NCI-H82 (cell line): Measurements from ENCODE around the gene RSPH3.
A peak's percentile ranks its signal among the peaks of the same experiment; 100 is the strongest.
"Not testable (repeated sequence)": the region's sequence is repeated elsewhere in the genome, so short reads cannot be mapped to it uniquely, and the experiment has no call there.

Experiments used
- DNase-seq: peaks from one replicate; lab custom pipeline; 2025; lab: John Stamatoyannopoulos, UW

RSPH3 gene

DNA sequence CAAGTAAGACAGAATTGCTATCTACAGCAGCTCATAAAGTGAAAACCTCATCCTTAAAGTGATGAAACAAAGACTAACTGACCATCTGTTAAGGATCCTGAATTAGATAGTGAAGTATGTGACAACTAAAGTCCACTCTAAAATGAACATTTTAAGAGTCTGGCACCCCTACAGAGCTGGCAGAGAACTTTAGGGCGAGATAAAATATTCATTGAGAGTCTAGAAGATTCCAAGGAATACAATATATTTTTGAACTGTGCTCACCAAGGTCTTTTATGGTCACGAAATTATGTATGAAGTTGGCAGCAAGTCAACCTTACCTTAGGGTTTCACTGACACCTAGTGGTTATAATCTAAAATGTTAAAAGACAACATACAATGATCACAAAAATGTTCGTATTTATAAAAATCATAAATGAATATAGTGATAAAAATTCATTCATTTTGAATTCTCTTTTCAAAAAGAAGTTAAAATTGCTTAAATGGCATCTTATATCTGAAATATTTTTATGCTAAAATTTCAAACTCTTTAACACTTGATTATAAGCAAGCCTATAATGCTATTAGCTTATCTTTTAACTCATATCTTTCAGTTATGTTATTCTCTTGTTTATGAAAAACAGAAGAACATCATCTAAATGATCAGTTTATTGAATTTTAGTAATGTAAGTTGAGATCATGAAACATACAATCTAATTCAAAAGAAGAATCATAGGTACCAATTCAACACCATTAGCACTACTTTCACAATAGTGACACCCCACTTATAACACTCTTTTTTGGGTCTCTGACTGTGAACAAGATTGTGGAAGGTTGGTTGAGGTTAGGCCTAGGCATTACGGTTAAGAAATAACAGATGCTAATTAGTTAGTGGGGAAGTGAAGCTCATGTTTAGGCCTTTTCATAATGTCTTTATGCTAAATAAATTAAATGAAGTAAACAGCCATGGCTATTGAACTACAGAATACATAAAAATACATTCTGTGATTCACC, 27.5 kb downstream of the RSPH3 start:
- peak; percentile 75 for DNase-seq

DNA sequence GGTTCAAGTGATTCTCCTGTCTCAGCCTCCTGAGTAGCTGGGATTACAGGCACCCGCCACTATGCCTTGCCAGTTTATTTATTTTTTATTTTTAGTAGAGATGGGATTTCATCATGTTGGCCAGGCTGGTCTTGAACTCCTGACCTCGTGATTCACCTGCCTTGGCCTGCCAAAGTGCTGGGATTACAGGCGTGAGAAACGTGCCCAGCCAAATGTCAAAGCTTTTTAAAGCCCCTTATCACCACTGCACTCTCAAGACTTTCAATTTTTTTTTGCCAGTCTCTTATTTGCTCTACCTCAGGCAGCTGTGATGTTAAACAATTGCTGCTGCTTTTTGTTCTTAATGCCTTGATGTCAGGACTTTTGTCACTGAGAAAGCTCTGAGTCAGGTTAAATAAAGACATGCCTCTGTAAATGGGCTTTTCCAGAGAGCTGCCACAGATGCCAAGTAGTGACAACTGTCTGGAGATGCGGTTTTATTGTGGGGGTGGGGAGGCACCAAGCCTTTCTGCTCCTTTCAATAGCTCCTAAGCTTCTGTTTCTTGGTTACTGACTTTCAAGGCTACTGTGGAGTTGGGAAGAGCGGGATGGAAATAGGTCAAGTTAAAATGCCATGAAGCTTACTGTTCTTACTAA, 29.2 kb downstream of the RSPH3 start:
- DNase-seq: peak; percentile 31

DNA sequence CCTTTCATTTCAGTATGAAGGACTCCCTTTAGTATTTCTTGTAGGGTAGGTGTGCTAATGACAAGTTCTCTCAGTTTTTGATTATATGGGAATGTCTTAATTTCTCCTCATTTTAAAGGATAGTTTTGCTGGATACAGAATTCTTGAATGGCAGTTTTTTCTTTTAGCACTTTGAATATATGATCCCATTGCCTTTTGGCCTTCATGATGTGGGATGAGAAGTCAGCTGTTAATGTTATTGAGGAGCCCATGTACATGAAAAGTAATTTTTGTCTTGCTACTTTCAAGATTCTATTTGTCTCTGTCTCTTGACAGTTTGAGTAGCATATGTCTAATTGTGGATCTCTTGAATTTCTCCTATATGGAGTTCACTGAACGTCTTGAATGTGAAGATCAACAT, 30.9 kb downstream of the RSPH3 start:
- DNase-seq: no peak

DNA sequence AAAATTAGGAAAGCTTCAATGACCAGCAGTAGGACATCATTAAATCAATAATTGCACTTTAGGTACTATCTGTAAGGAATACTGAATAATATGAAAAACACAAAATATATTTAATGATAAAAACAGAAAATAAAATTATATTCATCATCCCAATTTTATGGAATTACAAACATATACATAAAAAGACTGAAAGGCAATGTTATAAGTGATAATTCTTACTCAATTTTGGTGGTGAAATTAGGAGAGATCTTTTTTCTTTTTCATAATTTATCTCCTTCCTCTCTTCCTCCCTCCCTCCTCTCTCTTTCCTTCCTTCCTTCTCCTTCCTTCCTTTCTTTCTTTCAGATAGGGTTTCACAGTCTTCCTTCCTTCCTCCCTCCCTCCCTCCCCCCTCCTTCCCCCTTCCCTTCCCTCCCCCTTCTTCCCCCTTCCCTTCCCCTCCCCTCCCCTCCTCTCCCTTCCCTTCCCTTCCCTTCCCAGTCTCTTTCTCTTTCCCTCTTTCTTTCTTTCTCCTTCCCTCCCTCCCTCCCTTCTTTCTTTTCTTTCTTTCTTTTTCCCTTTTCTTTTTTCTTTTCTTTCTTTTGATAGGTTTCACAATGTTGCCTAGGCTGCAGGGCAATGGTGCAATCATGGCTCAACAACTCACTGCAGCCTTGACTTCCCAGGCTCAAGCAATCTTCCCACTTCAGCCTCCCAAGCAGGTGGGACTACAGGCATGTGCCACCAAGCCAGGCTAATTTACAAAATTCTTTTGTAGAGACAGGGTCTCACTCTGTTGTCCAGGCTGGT, 36.8 kb downstream of the RSPH3 start:
- DNase-seq: no peak

DNA sequence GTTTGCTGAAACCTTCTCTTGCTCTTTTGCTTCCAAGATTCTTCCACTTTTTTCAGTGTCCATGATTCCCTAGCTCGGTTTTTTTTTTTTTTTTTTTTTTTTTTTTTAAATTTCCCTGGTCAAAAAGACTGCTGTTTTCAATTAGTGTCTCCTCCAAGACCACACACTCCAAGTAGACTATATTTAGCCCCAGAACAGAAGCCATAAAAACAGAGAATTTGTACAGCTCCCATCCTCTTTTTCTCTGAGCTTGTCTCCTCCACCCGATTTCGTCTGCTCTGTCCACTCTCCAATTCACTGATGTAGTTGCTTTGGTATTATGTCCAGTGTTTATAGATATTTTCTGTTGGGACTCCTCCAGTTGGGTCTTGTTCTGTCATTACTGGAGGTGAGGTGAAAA, 37.6 kb downstream of the RSPH3 start:
- DNase-seq: no peak

DNA sequence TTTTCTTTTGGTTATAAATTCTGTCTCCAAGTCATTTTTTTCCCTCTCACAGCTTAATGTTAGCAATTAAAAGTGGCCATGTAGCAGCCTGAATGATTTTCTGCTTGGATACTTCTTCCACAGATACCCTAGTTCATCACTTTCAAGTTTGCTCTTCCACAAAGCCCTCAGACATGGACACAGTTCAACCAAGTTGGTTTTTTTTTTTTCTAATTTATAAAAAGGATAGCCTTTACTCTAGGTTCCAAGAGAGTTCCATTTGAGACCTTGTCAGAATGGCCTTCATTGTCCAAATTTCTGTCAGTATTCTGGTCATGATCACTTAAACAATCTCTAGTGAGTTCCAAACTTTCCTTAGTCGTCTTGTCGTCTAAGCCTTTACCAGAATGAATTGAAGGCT, 40.0 kb downstream of the RSPH3 start:
- DNase-seq: no peak

DNA sequence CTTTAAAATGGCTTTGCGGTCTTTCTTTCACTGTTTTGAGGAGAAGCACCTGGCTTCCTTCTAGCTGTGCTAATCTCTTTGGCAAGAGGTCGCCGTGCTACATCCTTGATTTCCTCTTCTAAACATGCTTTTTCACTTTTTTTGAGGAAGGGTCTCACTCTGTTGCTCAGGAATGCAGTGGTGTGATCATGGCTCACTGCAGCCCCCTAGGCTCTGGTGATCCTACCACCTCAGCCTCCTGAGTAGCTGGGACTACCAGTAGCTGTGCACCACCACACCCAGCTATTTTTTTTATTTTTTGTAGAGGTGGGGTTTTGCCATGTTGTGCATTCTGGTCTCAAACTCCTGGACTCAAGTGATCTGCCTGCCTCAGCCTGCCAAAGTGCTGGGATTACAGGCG, 40.5 kb downstream of the RSPH3 start:
- no peak for DNase-seq

DNA sequence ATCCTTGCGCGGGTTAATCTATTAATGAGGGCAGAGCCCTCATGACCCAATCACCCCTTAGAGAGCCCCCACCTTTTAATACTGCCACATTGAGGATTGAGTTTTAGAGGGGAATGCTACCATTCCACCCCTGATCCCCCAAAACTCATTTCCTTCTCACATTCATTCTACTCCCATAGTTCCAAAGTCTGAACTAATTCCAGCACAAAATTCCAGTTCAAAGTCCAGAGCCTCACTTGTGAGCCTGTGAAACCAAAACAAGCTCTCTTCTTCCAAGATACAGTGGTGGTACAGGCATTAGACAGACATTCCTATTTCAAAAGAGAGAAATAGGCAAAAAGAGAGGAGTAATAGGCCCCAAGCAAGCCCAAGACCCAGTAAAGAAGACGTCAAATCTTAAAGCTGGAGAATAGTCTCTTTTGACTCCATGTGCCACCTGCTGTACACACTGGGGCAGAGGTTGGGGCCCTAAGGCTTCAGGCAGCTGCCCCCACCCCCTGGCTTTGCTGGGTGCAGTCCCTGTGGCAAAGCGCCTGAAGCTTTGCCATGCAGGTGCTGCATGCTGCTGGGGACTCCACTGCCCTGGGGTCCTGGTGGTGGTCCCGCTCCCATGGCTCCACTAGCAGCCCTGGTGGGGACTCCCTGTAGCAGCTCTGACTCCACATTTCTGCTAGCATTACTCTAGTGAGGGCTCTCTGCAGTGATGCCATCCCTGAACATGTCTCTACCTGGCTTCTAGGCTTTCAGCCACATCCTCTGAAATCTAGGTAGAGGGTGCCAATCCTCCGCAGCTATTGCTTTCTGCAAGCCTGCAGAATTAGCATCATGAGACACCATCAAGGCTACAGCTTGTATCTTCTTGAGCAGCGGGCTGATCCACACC, 41.3 kb downstream of the RSPH3 start:
- DNase-seq: no peak

DNA sequence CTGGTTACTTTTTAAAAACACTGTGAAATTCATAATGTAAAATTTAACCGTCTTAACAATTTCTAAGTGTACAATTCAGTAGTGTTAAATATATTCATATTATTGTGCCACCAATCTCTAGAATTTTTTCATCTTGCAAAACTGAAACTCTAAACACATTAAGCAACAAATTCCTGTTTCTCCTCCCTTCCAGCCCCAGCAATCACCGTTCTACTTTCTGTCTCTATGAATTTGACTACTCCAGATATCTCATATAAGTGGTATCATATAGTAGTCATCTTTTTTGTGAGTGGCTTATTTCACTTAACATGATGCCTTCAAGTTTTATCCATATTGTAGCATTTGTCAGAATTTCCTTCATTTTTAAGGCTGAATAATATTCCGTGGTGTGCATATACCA, 44.7 kb downstream of the RSPH3 start:
- DNase-seq: no peak

DNA sequence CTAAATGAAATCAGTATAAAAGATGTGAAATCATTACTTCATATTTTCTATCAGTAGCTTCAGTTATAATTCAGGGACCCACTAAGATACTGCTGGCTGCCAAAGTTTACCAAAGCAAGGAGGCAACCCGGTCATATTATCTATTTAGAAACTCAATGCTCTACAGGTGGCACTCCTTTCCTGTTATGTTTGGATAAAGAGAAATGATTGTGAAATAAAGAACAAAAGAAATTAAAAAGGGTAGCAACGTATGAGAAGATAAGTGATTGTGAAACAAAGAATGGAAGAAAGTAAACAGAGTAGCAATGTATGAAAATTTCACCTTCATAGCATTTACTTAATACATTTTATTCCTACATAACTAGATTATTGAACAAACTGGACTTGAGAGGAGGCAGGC, 45.2 kb downstream of the RSPH3 start:
- no peak for DNase-seq

DNA sequence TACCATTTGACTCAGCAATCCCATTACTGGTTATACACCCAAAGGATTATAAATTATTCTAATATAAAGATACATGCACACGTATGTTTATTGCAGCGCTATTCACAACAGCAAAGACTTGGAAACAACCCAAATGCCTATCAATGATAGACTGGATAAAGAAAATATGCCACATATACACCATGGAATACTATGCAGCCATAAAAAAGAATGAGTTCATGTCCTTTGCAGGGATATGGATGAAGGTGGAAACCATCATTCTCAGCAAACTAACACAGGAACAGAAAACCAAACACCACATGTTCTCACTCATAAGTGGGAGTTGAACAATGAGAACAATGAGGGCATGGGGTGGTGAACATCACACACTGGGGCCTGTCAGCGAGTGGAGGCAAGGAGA, 48.0 kb downstream of the RSPH3 start:
- not testable (repeated sequence) for DNase-seq

DNA sequence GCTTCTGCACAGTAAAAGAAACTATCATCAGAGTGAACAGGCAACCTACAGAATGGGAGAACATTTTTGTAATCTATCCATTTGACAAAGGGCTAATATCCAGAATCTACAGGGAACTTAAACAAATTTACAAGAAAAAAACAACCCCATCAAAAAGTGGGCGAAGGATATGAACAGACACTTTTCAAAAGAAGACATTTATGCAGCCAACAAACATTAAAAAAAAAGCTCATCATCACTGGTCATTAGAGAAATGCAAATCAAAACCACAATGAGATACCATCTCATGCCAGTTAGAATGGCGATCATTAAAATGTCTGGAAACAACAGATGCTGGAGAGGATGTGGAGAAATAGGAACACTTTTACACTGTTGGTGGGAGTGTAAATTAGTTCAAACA, 48.4 kb downstream of the RSPH3 start:
- not testable (repeated sequence) for DNase-seq

DNA sequence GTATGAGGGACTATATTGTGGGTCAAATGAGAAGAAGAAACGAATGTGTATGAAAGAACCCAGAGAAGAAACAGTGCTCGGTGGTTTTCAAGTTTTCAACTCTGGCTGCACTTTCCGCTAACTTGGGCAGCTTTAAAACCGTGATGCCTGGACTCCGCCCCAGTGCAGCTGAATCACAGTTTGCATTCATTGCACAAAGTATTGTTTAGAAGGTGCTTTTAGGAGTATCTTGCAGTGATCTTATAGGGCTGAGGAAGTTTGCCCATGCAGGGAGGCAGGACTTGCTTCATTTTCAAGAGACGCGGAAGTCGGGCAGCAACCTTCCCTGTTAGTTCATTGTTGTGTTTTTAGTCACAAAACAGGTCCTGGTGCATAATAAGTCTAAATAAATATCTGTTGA, 52.7 kb downstream of the RSPH3 start:
- no peak for DNase-seq

DNA sequence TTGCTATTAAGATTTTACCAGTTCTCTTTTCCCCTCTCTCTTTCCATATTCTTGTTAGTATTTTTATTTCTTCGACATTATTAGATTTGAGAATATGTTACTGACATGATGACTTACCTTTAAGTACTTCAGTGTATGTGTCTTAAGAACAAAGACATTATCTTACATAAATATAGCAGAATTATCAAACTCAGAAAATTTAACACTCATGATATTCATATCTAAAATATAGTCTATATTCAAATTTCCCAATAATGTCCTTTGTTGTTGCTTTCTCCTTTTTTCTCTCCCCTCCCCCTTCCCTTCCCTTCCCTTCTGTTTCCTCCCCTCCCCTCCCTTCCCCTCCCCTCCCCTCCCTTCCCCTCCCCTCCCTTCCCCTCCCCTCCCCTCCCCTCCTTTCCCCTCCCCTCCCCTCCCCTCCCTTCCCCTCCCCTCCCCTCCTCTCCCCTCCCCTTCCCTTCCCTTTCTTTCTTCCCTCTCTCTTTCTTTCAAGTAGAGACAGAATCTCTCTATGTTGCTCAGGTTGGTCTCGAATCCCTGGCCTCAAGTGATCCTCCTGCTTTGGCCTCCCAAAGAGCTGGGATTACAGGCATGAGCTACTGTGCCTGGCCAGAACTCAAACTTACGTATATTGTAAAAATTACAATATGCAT, 56.5 kb downstream of the RSPH3 start:
- no peak for DNase-seq

DNA sequence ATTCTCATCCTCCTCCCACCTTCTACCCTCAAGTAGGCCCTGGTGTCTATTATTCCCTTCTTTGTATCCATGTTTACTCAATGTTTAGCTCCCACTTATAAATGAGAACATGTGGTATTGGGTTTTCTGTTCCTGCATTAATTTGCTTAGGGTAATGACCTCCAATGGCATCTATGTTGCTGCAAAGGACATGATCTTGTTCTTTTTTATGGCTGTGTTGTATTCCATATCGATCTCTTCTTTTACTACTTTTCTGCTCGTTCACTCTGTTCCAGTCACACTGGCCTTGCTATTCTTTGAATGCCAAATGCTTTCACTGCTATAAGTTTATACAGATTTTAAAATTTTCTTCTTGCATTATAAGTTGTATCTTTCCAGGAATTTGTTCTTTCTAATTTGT, 57.7 kb downstream of the RSPH3 start:
- DNase-seq: no peak

DNA sequence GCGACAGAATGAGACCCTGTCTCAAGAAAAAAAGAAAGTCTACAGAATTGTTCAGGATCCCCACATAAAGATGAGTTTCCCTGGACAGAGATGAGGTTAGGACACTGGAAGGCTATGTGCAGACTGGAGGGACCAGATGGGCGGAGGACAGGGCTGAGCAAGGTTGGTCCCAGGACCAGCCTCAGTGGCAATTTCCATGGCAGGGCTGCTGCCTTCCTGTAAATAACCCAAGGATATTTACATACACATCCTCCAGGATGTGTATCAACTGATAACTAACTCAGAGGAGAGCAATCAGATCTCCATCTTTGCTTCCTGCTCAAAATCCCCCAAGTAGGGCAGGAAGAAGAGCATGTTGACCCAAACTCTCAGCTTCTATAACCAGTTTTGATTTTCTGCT, 58.8 kb downstream of the RSPH3 start:
- no peak for DNase-seq

DNA sequence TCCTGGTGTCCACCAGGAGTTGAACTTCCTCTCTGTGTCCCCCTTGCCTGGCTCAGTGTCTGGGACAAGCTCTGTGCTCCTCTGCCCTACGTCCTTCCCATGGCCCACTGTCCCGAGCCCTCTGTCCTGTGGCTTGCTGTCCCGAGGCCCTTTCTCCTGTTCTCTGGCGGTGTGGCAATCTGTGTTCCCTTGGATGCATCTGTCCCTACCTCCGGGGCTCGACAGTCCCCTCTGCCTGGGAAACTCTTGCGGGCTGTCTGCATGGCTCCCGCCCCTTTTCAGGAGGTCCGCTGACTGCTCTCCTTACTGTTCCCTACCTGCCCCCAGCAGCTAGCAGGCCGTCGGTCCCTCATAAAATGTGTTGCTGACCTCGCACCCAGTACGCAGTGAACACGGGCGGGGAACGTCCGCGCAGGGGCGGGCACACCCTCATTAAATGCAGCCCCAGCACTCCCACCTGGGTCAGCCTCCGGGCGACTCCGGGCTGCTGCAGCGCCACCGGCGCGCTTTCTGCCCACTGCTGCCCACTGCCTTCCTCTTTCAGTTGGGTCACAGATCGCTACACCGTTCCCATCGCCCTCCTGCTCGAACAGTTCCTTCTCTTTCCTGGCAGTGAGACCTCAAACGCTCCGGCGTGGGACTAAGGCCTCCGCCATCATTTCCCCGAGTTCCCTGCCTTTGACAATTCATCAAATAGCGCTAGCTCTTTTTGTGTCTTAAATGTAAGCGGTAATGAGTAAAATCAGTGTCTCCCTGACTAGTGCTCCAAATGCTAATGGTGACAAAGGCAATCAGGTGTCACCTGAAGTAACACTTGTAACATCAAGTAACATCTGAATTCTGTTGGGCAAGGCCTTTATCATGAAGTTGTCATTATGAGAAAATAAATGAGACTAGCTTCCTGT, 60.5 kb downstream of the RSPH3 start:
- no peak for DNase-seq

DNA sequence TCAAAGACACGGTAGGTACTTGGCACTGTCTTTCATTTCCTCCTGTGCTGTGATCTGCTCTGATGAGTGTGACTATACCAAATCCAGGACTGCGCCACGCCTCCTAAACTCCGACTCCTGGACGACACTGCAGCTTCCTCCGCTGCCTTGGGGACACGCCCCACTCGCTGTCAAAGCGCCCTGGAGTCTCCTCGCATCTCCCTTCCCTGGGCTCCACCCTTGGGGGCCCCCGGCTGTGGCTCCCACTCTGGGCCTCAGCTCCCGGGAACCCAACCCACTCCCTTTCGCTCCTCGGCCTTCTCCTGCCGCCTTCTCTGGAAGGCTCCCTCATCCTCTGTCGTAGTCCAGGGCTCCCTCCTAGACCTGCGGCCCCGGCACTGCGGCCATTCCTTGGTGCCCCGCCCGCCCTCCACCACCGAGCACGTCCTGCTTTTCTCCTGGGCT, 61.2 kb downstream of the RSPH3 start:
- peak; percentile 40 for DNase-seq

DNA sequence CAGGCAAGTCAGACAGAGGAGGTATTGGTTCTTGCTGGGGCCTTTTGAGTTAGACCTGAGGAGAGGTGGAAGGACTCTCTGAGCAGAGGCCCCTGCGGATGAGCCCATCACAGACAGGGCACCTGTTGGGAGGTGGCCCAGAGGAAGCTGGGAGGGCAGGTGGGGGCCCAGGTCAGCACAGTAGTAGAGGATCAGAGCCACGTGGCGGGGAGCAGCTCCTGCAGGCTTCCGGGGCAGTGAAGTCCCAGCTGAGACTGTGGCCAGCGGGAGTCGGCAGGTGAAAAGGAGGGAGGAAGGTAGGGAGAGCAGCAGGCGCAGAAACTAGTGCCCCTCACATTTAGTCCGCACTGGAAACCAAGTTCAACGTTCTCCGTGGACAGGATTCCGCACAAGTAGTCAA, 61.8 kb downstream of the RSPH3 start:
- DNase-seq: no peak

DNA sequence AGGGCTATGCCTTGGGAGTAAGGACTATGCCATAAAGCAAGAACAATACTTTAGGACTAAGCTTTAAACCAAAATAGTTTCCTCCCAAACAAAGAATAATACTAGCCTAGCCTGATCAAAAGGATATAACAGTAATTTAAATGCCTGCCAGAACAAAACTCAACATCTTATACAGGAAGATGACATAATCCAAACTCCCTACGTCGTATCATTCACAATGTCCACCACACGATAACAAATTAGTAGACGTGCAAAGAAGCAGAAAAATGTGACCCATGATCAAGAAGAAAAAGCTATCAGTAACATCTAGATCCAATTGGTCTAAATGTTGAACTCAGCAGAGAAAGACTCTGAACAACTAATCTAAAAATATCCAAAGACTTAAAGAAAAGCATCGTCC, 65.8 kb downstream of the RSPH3 start:
- DNase-seq: no peak
